Measurements from ENCODE around the gene USP2.

Gene USP2

DNA sequence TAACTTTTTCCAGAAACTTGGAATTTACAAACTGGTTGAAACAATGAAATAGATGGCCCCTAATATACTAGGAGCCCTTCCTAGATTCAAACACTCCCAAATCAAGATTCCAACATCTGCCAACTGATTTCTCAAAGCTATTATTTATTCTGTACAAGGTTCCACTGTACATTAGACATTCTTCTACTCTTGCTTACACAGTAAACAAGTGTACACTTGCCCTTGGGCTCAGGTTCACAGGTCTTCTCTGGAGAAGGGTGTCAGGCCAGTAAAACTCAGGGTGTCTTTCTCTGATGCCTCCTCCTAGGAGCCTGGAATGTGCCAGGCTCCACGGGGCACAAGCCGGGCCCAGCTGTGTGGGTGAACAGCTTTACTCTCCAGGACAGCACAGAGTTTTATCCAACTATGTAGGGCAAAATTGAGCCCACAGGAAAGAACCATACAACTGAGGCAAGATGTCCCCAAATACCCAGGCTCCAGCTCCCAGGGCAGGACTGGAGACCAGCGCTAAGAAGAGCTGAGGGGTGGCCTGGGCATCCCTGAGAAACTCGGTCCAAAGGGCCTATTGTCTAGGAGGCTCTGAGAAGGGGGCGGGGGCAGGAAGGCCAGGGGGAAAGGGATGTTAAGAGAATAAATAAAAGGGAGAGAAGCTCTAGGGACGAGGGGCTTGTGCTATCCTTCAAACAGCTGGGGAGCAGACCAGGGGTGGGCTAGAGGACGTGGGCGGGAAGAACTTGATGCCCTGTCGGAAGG, 26.2 kb downstream of the USP2 start:
- Histone ChIP-seq H3K27ac (ENCODE audit: low read depth in 2 of 2, low read length in 2 of 2) (no peak overlapping the region), H3K4me1 (ENCODE audit: control insufficient read depth in 2 of 2, insufficient read depth in 2 of 2, low read length in 2 of 2) (peaks cover 0 to 4% of the 10 kb centered on the region in 2 donors), H3K27me3 (ENCODE audit: control insufficient read depth in 2 of 2, insufficient read depth in 2 of 2, low read length in 2 of 2) (peaks cover 3% of the 10 kb centered on the region in 2 donors), H3K4me3 (ENCODE audit: low read length in 2 of 2) (no peak overlapping the region), H3K36me3 (ENCODE audit: control insufficient read depth in 2 of 2, insufficient read depth in 2 of 2, low read length in 2 of 2) (peaks cover 0 to 10% of the 10 kb centered on the region in 2 donors), H3K9ac (ENCODE audit: low read depth in 1 of 2, low read length in 2 of 2) (no peak overlapping the region), H3K9me3 (ENCODE audit: control insufficient read depth in 2 of 2, low read length in 2 of 2) (no peaks in the 10 kb centered on the region)

DNA sequence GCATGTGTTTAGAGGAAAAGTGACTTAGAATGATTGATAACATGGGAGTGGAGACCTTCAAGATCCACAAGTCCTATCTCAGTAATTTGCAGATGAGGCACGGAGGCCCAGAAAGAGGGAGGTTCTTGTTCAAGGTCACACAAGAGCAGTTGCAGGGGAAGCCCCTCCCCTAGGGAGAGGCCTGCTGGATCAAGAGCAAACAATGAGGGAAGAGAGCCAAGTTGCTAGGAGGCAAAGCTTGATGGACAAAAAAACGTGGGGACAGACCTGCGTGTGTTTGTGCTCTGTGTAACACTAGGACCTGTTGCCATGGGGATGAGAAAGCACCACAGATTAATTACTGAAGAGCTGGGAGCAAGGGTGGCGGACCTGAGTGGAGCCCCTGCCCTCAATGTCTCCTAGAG, 28.6 kb downstream of the USP2 start:
- H3K4me1 ChIP-seq (ENCODE audit: control insufficient read depth in 2 of 2, insufficient read depth in 2 of 2, low read length in 2 of 2) = peaks cover 0 to 4% of the 10 kb centered on the region in 2 donors
- peaks cover 3 to 4% of the 10 kb centered on the region in 2 donors for H3K27me3 ChIP-seq (ENCODE audit: control insufficient read depth in 2 of 2, insufficient read depth in 2 of 2, low read length in 2 of 2)
- no peak overlapping the region for H3K27ac ChIP-seq (ENCODE audit: low read depth in 2 of 2, low read length in 2 of 2)
- H3K9ac ChIP-seq (ENCODE audit: low read depth in 1 of 2, low read length in 2 of 2) = no peak overlapping the region
- no peaks in the 10 kb centered on the region for H3K9me3 ChIP-seq (ENCODE audit: control insufficient read depth in 2 of 2, low read length in 2 of 2)
- peaks cover 0 to under 1% of the 10 kb centered on the region in 2 donors for H3K36me3 ChIP-seq (ENCODE audit: control insufficient read depth in 2 of 2, insufficient read depth in 2 of 2, low read length in 2 of 2)
- H3K4me3 ChIP-seq (ENCODE audit: low read length in 2 of 2) = no peak overlapping the region

DNA sequence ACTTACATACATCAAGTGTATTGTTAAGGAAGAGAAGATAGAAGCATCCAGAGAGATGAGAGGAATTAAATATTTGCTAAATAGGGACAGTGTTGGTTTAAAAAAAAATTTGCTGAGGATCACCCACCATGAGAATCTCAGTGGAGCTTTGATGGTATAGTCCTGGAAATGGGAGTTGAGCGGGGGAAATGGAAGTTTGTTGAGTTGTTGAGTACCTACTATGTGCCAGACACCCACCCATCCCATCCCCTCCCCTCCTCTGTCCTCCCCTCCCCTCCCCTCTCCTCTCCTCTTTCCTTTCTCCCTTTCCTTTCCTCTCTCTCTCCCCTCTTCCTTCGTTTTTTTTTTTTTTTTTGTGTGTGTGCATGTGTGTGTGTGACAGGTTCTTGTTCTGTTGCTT, 30.3 kb downstream of the USP2 start:
- Histone ChIP-seq H3K27ac (ENCODE audit: low read depth in 2 of 2, low read length in 2 of 2) (no peak overlapping the region), H3K9me3 (ENCODE audit: control insufficient read depth in 2 of 2, low read length in 2 of 2) (no peaks in the 10 kb centered on the region), H3K36me3 (ENCODE audit: control insufficient read depth in 2 of 2, insufficient read depth in 2 of 2, low read length in 2 of 2) (no peaks in the 10 kb centered on the region), H3K27me3 (ENCODE audit: control insufficient read depth in 2 of 2, insufficient read depth in 2 of 2, low read length in 2 of 2) (peaks cover 3% of the 10 kb centered on the region in 2 donors), H3K4me1 (ENCODE audit: control insufficient read depth in 2 of 2, insufficient read depth in 2 of 2, low read length in 2 of 2) (no peaks in the 10 kb centered on the region), H3K4me3 (ENCODE audit: low read length in 2 of 2) (no peak overlapping the region), H3K9ac (ENCODE audit: low read depth in 1 of 2, low read length in 2 of 2) (no peak overlapping the region)

DNA sequence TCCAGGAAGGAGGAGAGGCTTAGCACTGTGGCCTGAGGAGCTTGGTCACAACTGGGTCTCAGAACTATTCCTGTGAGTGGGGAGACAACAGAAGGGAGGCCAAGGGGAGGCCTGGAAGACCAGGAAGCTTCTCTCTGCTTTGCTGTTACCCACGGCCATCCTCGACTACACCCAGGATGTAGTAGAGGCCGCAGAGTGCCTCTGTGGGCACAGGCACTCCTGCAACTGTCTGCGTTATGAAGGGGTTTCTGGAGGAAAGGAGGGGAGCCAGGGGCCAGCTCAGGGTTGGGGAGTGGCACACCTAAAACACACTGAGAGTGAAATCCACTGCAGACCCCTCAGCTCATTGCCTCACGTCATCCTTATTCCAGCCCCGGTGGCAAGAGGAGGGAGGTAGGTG, 31.2 kb downstream of the USP2 start:
- Histone ChIP-seq H3K9me3 (ENCODE audit: control insufficient read depth in 2 of 2, low read length in 2 of 2) (no peaks in the 10 kb centered on the region), H3K27me3 (ENCODE audit: control insufficient read depth in 2 of 2, insufficient read depth in 2 of 2, low read length in 2 of 2) (peaks cover 1 to 3% of the 10 kb centered on the region in 2 donors), H3K27ac (ENCODE audit: low read depth in 2 of 2, low read length in 2 of 2) (no peak overlapping the region), H3K4me1 (ENCODE audit: control insufficient read depth in 2 of 2, insufficient read depth in 2 of 2, low read length in 2 of 2) (no peaks in the 10 kb centered on the region), H3K4me3 (ENCODE audit: low read length in 2 of 2) (no peak overlapping the region), H3K9ac (ENCODE audit: low read depth in 1 of 2, low read length in 2 of 2) (no peak overlapping the region), H3K36me3 (ENCODE audit: control insufficient read depth in 2 of 2, insufficient read depth in 2 of 2, low read length in 2 of 2) (no peaks in the 10 kb centered on the region)

DNA sequence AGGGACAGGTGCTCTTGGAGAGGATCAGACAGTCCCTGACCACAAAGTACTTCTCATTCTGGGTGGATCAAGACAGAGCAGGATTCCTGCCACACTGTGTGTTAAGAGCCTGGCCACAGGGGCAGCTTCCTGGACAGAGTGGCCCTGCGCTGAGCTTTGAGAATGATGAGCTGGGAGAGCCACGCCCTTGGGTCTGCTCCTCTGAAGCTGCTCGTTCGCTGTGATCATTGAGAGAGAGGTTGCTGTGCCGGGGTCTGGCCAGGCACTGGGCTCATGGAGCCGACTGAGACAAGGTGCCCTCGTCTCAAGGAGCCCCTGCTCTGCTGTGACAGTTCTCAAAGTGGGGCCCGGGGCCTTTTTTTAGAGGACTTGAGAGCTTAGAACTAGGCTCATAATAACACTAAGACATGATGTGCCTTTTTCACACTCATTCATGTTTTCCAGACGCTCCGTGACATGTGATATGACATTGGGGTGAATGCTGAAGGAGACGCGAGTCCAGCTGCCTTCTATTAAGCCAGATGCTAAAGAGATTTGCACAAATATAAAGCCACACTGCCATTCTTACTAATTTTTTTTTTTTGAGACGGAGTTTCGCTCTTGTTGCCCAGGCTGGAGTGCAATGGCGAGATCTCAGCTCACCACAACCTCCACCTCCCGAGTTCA, 33.4 kb downstream of the USP2 start:
- H3K4me3 ChIP-seq (ENCODE audit: low read length in 2 of 2) = no peak overlapping the region
- H3K27ac ChIP-seq (ENCODE audit: low read depth in 2 of 2, low read length in 2 of 2) = no peak overlapping the region
- H3K36me3 ChIP-seq (ENCODE audit: control insufficient read depth in 2 of 2, insufficient read depth in 2 of 2, low read length in 2 of 2) = no peaks in the 10 kb centered on the region
- peaks cover 0 to 1% of the 10 kb centered on the region in 2 donors for H3K27me3 ChIP-seq (ENCODE audit: control insufficient read depth in 2 of 2, insufficient read depth in 2 of 2, low read length in 2 of 2)
- H3K4me1 ChIP-seq (ENCODE audit: control insufficient read depth in 2 of 2, insufficient read depth in 2 of 2, low read length in 2 of 2) = no peaks in the 10 kb centered on the region
- H3K9ac ChIP-seq (ENCODE audit: low read depth in 1 of 2, low read length in 2 of 2) = no peak overlapping the region
- H3K9me3 ChIP-seq (ENCODE audit: control insufficient read depth in 2 of 2, low read length in 2 of 2) = no peaks in the 10 kb centered on the region

DNA sequence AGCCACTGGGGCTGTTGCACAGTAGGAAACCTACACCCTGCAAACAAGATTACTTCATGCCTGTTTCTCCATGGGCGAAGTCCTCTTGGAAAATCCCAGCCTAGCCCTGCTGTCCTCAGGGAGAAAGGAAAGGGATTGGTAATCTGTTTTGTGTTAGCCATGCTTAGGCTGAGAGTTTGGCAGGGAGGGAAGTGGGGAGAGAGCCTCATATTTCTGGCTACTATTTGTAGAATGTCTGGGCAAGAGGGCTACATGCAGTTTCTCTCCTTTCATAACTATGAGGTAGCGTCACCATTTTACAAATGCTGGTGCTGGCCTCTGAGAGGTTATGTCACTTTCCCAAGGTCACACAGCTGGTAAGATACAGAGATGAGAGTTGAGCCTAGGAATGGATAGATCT, 34.2 kb downstream of the USP2 start:
- no peak overlapping the region for H3K4me3 ChIP-seq (ENCODE audit: low read length in 2 of 2)
- H3K36me3 ChIP-seq (ENCODE audit: control insufficient read depth in 2 of 2, insufficient read depth in 2 of 2, low read length in 2 of 2) = no peaks in the 10 kb centered on the region
- H3K9ac ChIP-seq (ENCODE audit: low read depth in 1 of 2, low read length in 2 of 2) = no peak overlapping the region
- no peaks in the 10 kb centered on the region for H3K9me3 ChIP-seq (ENCODE audit: control insufficient read depth in 2 of 2, low read length in 2 of 2)
- no peak overlapping the region for H3K27ac ChIP-seq (ENCODE audit: low read depth in 2 of 2, low read length in 2 of 2)
- no peaks in the 10 kb centered on the region for H3K4me1 ChIP-seq (ENCODE audit: control insufficient read depth in 2 of 2, insufficient read depth in 2 of 2, low read length in 2 of 2)
- peaks cover 0 to 1% of the 10 kb centered on the region in 2 donors for H3K27me3 ChIP-seq (ENCODE audit: control insufficient read depth in 2 of 2, insufficient read depth in 2 of 2, low read length in 2 of 2)

DNA sequence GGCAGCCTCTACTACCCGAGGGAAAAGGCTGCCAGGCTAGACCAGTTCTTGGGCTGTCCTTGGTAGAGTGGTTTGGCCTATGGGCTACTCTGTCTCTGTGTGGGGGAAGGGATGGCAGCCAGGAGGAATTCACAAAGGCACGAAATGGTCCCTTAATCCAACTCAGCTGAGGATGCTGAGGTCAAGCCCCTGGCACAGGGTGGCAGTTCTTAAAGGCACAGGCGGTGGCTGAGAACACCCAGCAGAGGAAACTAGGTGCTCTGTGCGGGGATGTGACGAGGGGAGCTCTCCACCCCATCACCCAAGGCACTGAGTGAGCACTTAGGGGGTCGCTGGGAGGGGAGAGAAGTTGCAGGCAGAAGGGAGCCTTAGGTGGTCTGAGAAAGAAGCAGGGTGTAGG, 34.9 kb downstream of the USP2 start, which contains the start of gene MFRP:
Gene MFRP (minus strand): TSS at position 101 of the 400 bp plus-strand sequence. CDS start 192 bp downstream, outside the sequence.
- Histone ChIP-seq H3K4me3 (ENCODE audit: low read length in 2 of 2) (no peak within 1 kb of the TSS), H3K27me3 (ENCODE audit: control insufficient read depth in 2 of 2, insufficient read depth in 2 of 2, low read length in 2 of 2) (peaks cover 1 to 4% of the 10 kb centered on the region in 2 donors), H3K27ac (ENCODE audit: low read depth in 2 of 2, low read length in 2 of 2) (no peak within 1 kb of the TSS), H3K36me3 (ENCODE audit: control insufficient read depth in 2 of 2, insufficient read depth in 2 of 2, low read length in 2 of 2) (no peaks in the 10 kb centered on the region), H3K4me1 (ENCODE audit: control insufficient read depth in 2 of 2, insufficient read depth in 2 of 2, low read length in 2 of 2) (peaks cover 0 to under 1% of the 10 kb centered on the region in 2 donors), H3K9ac (ENCODE audit: low read depth in 1 of 2, low read length in 2 of 2) (no peak within 1 kb of the TSS), H3K9me3 (ENCODE audit: control insufficient read depth in 2 of 2, low read length in 2 of 2) (no peaks in the 10 kb centered on the region)

DNA sequence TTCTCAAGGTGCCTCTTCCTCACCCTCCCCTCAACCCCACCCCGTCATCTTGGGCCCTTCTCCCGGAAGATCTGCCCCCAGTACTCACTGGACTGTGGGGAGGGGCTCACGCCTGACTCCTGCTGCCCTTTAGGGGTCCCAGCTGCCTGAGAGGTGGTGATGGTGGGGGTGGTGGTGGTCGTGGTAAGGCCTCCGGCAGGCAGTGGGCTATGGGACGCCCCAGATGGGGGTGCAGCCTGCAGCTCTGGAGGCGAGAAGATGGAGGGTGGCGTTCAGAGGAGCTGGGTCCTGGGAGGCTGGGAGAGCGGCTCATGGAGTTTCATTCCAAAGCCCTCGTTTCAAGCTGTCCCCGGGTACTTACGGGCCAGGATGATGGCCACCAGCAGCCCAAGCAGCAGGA, 35.8 kb downstream of the USP2 start:
- Histone ChIP-seq H3K36me3 (ENCODE audit: control insufficient read depth in 2 of 2, insufficient read depth in 2 of 2, low read length in 2 of 2) (no peaks in the 10 kb centered on the region), H3K9ac (ENCODE audit: low read depth in 1 of 2, low read length in 2 of 2) (no peak overlapping the region), H3K4me3 (ENCODE audit: low read length in 2 of 2) (no peak overlapping the region), H3K9me3 (ENCODE audit: control insufficient read depth in 2 of 2, low read length in 2 of 2) (no peaks in the 10 kb centered on the region), H3K4me1 (ENCODE audit: control insufficient read depth in 2 of 2, insufficient read depth in 2 of 2, low read length in 2 of 2) (peaks cover 4 to 9% of the 10 kb centered on the region in 2 donors), H3K27me3 (ENCODE audit: control insufficient read depth in 2 of 2, insufficient read depth in 2 of 2, low read length in 2 of 2) (peaks cover 10 to 14% of the 10 kb centered on the region in 2 donors), H3K27ac (ENCODE audit: low read depth in 2 of 2, low read length in 2 of 2) (no peak overlapping the region)

DNA sequence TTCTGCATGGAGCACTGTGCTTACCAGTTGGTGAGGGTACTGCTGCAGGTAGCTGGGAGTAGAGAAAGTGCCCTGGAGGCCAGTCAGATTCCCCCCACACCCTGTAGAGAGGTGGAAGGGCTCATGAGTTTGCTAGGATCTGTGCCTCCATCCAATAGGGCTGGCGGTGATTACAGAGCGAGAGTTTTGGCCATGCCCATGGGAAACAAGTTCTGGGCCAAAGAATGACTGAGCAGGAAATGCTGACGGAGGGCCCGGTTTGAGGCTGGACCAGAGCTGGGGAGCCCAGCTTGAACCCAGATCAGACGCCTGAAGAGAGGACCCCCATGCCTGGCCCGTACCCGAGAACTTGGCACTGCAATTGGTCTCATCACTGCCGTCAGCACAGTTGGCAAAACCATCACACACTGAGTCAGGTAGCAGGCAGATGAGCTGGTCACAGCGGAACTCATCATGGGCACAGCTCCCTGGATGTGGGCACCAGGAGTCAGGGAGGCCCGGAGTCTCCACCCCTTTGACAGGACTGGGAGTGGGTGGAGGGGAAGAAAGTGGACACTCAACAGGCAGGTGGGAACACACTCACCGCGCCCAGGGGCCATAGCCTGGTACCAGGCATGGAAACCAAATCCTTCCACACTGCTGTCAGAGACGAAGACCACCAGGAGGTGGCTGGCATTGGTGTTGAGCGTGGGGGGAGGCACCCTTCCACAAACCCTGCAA, 37.0 kb downstream of the USP2 start:
- no peaks in the 10 kb centered on the region for H3K9me3 ChIP-seq (ENCODE audit: control insufficient read depth in 2 of 2, low read length in 2 of 2)
- H3K4me1 ChIP-seq (ENCODE audit: control insufficient read depth in 2 of 2, insufficient read depth in 2 of 2, low read length in 2 of 2) = peaks cover 9 to 12% of the 10 kb centered on the region in 2 donors
- no peak overlapping the region for H3K27ac ChIP-seq (ENCODE audit: low read depth in 2 of 2, low read length in 2 of 2)
- H3K27me3 ChIP-seq (ENCODE audit: control insufficient read depth in 2 of 2, insufficient read depth in 2 of 2, low read length in 2 of 2) = peaks cover 9 to 15% of the 10 kb centered on the region in 2 donors
- no peak overlapping the region for H3K4me3 ChIP-seq (ENCODE audit: low read length in 2 of 2)
- H3K9ac ChIP-seq (ENCODE audit: low read depth in 1 of 2, low read length in 2 of 2) = no peak overlapping the region
- no peaks in the 10 kb centered on the region for H3K36me3 ChIP-seq (ENCODE audit: control insufficient read depth in 2 of 2, insufficient read depth in 2 of 2, low read length in 2 of 2)

DNA sequence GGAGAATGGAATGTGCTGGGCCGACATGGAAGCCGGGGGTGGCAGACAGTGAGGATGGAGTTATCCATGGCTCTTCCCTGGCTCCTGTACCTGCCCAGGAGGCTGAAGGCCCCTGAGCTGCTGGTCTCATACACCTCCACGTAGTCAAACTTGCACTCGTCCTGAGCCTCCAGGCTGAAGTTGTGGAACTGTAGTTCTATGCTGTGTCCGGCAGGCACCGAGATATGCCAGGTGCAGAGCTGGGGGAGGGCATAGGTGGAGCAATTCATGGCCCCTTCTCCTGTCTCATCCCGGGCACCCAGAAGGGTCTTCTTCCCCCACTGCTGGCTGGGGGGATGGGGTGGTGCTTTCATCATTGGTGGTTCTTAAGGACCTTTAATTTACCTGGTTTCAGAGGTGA, 37.8 kb downstream of the USP2 start:
- H3K9me3 ChIP-seq (ENCODE audit: control insufficient read depth in 2 of 2, low read length in 2 of 2) = no peaks in the 10 kb centered on the region
- peaks cover 11 to 19% of the 10 kb centered on the region in 2 donors for H3K27me3 ChIP-seq (ENCODE audit: control insufficient read depth in 2 of 2, insufficient read depth in 2 of 2, low read length in 2 of 2)

More for the DNA sequence above, 37.8 kb downstream of the USP2 start:
- no peak overlapping the region for H3K4me3 ChIP-seq (ENCODE audit: low read length in 2 of 2)
- no peaks in the 10 kb centered on the region for H3K36me3 ChIP-seq (ENCODE audit: control insufficient read depth in 2 of 2, insufficient read depth in 2 of 2, low read length in 2 of 2)
- H3K27ac ChIP-seq (ENCODE audit: low read depth in 2 of 2, low read length in 2 of 2) = no peak overlapping the region
- peaks cover 11 to 16% of the 10 kb centered on the region in 2 donors for H3K4me1 ChIP-seq (ENCODE audit: control insufficient read depth in 2 of 2, insufficient read depth in 2 of 2, low read length in 2 of 2)
- no peak overlapping the region for H3K9ac ChIP-seq (ENCODE audit: low read depth in 1 of 2, low read length in 2 of 2)
